OCI-LY1 (cell line): ENCODE measurements around the gene ARHGEF4.

Source experiments
- EZH2 ChIP-seq: fragments of 200-600 bp; sonication (generic), shearing (Covaris generic); IDR thresholded peaks from 2 replicates; pipeline ENCODE4 v1.8.0; 2017; ENCODE audit warnings: borderline replicate concordance, mixed run types, mild to moderate bottlenecking, antibody characterized with exemption, low read length, moderate library complexity, mixed read lengths
- TF ChIP-seq, protein P1 (sequence below): fragments of 200-600 bp; sonication (generic), shearing (Covaris generic); IDR thresholded peaks from 2 replicates; pipeline ENCODE4 v1.5.1; 2017; ENCODE audit warnings: mild to moderate bottlenecking, antibody characterized with exemption, low read length, moderate library complexity, mixed read lengths

DNA sequence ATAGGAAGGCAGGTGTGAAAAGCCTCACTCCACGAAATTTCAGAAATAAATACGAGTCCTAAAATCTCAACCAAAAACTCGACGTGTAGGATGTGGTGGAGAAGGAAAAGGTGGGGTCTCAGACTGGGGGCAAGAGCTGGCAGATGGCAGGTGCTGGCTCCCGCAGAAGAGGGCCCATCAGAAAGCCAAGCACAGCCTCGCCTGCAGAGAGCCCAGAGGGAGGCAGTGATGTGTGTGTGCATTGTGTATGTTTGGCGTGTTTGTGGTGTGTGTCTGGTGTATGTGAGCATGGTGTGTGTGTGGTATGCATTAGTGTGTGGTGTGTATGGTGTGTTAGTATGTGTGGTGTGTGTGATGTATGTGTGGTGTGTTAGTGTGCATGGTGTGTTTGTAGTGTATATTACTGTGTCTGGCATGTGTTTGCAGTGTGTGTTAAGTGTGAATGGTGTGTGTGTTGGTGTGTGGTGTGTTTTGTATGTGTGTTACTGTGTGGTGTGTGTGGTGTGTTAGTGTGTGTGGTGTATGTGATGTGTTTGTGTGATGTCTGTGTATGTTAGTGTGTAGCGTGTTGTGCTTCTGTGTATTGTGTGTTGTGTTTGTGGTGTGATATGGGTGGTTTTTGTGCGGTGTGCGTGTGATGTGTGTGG is 140.0 kb downstream of the ARHGEF4 start:
- TF ChIP-seq, protein P1, sequence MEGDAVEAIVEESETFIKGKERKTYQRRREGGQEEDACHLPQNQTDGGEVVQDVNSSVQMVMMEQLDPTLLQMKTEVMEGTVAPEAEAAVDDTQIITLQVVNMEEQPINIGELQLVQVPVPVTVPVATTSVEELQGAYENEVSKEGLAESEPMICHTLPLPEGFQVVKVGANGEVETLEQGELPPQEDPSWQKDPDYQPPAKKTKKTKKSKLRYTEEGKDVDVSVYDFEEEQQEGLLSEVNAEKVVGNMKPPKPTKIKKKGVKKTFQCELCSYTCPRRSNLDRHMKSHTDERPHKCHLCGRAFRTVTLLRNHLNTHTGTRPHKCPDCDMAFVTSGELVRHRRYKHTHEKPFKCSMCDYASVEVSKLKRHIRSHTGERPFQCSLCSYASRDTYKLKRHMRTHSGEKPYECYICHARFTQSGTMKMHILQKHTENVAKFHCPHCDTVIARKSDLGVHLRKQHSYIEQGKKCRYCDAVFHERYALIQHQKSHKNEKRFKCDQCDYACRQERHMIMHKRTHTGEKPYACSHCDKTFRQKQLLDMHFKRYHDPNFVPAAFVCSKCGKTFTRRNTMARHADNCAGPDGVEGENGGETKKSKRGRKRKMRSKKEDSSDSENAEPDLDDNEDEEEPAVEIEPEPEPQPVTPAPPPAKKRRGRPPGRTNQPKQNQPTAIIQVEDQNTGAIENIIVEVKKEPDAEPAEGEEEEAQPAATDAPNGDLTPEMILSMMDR = no peak
- TF ChIP-seq EZH2 = no peak
